RPMI7951 (cell line): Measurements from ENCODE around the gene VTN. TPM values are rescaled to one million over a fixed set of nuclear protein-coding genes. Genes with fewer than 3 reads are reported as not detected.
"Not testable (repeated sequence)": the region's sequence is repeated elsewhere in the genome, so short reads cannot be mapped to it uniquely, and the experiment has no call there.

Experiments
- DNase-seq: peaks from one replicate; pipeline ENCODE4 v3.0.0-alpha.2; 2012; ENCODE audit warnings: low read depth
- total RNA-seq: library from RNA; depleted of rRNA; stranded (reverse); fragments of >200 nt; shearing (Covaris generic); gene quantifications from 2 replicates; pipeline ENCODE4 v1.2.3, GENCODE V29; 2014

The VTN gene
- total RNA-seq, 1 experiment from 2014 or later: 0.60 TPM

DNA sequence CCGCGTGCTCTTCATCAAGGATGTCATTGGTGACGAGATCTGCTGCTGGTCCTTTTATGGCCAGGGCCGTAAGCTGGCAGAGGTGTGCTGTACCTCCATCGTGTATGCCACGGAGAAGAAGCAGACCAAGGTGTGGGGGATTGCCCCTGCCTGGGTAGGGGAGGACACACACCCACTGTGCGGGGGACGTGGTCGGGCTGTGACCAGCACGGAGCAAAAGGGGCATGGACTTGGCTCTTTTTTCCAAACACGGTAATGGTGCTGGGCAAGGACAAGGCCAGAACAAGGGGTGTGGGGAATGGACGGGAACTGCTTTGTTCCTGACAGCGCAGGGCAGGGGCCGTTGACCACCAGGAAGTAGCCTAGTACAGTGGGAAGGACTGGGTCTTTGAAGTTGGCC lies 27.8 kb downstream of the VTN start:
- DNase-seq: no peak

DNA sequence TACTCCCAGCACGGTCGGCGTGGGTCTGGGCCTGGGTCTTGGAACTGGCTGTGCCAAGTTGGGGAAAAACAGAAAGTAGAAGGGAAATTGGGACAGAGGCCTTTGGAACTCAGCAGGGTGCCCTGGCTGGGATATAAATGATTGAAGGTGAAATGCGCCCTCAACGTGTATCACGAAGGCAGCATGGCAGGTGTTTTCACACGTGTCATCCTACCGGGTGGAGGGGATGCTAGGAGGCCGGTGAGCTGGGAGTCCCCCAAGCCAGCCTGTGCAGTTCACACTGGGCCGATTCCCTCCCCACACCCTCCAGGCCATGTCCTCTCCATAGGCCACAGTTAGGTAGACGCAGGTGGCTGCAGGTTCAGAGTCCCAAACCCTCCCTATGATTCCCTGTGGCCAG lies 28.6 kb downstream of the VTN start:
- DNase-seq: no peak

DNA sequence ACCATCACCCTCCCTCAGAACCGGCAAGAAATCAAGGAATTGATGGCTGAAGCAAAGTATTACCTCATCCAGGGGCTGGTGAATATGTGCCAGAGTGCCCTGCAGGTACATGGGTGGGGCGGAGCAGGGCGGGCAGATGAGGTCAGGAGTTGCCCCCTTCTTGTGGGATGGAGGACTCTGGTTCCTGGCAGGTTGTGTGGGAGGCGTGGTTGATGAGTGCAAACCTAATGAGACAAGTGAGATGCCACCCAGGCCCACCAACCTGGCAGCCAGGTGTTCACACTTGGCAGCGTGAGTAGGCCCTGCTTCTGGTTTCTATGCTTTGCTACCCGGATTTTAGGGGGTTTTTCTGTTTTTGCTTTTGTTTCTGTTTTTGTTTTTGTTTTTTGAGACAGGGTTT lies 29.7 kb downstream of the VTN start:
- no peak for DNase-seq

DNA sequence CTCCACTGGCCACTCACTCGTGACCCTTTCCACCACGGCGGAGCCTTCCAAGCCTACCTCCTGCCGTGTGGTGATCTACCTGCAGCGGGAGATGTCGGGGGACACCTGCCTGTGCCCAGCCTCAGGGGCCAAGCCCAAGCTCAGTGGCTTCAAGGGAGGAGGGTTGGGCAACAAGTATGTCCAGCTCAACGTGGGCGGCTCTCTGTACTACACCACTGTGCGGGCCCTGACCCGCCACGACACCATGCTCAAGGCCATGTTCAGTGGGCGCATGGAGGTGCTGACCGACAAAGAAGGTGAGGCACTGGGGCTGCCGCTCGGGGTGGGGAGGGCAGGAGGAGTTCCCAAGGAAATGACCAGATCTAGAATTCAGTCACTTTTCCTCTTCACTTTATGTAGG lies 30.7 kb downstream of the VTN start:
- DNase-seq: no peak

DNA sequence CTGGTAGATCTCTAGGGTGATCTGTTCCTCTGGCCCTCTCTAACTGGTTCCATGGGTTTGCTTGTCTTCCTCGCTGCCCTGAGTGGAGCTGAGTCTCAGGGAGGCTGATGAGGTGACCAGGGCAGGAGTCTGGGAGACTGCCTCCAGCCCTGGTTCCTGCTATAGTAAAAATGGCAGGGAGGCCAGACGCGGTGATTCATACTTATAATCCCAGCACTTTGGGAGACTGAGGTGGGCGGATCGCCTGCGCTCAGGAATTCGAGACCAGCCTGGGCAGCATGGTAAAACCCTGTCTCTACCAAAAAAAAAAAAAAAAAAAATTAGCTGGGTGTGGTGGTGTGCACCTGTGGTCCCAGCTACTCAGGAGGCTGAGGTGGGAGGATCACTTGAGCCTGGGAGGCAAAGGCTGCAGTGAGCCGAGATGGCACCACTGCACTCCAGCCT lies 31.3 kb downstream of the VTN start:
- not testable (repeated sequence) for DNase-seq

DNA sequence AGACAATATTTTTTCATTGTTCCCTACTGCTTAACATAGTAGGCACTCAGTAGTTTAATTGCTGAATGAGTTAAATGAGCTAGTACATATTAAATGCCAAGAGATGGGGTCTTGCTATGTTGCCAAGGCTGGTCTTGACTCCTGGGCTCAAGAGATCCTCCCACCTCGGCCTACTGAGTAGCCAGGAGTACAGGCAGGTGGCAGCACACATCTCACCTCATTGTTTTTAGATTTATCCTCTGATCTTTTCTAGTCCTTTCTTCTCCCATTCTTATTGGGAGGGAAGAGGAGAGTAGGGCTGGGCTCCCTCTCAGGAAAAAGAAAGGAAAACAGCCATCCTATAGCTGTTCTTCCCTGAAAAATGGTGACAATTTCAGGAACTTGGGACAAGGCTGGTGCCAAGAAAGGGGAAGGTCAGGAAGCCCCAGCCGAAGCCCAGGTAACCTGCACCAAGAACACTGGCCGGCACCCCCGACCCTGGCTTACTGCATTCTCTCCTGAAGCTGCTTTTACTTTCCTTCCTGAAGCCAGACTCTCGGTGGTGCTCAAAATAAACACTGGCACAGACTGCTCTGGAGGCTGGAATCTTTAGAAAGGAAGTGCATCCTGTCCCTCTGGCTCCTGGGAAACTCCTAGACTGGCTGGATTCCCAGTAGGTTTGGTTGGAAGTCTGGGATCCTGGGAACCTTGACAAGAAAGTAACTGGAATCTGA lies 31.9 kb downstream of the VTN start:
- DNase-seq: peak; percentile 60

DNA sequence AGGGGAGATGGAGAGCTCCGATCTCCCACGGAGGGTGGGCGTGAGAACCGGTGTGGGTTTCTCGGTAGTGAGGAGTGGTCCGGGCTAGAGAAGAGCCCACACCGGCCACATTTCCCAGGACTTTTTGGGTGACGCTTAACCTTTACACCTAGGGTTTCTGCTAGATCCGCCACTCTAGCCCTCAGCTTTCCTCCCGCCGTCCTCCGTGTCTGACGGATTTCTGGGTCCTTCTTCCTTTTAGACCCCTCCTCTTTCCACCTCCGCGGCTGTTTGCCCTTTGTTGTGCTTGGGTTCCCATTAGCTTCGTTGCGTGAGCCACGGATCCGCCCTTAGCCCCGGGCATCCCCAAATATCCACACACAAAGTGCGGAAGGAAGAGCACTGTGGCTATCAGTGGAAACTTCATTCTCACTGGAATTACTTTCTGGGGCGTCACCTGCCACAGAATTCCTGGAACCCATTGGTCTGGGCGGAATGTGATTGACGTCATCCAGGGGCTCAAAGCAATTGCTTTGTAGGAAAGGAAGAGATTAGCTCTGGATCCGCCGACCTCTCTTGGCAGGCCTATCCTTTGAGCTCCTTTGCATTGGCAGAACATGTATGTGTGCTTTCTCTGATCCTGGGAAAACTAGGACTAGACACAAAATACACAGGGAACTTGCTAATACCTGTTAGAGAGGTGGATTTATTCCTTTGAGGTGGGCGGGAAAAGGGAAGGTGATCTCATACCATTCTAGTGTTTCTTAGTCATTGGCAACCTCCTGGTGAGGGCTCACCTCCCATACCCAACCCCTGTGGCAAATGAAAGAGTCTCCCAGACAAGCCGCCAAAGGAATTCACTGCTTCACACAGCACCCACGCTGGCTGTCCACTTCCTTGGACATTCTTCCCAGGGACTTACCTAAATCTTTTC lies 33.9 kb downstream of the VTN start:
- peak; percentile 83 for DNase-seq

DNA sequence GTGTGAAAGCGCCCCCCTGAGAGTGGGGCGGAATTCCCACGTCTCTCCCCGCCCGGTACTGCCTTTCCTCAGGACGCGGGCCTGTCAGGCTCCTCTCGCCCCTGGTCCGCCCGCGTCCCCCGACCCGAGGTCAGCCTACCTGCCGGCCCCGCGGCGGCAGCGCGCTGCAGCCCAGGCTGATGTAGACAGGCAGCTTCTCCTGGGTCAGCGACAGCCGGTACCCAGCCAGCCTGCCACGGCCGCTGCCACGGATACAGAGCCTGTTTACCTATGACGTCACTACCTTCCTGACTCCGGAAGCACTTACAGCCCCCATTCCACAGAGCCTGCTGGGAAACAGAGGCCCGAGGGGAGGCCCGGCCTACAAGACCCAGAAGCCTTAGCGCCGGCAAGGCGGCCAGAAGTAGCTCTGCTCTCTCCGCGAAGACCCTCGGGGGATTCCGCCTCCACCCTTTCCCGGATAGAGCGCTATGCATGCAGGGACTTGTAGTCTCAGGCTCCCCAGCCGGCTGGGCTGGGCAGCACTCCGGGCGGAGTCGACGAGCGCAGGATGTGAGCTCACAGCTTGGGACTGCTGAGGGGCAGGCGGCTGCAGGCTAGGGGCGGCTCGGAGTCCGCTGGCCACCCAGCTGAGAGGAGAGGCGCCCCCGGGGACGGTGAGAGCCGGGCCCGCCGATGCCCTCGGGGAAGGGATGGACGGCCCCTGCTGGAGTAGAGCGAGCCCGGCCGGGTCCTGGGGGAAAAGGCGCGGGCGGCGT lies 34.7 kb downstream of the VTN start, which contains the start of the genes IFT20 and TNFAIP1:
Gene IFT20 (minus strand): TSS at position 272 of the 758 bp plus-strand sequence. CDS start 3,487 bp downstream, outside the sequence.
Gene TNFAIP1 (plus strand): TSS at position 561 of the 758 bp plus-strand sequence. CDS start 3,761 bp downstream, outside the sequence.
- peak; percentile 99 for DNase-seq

DNA sequence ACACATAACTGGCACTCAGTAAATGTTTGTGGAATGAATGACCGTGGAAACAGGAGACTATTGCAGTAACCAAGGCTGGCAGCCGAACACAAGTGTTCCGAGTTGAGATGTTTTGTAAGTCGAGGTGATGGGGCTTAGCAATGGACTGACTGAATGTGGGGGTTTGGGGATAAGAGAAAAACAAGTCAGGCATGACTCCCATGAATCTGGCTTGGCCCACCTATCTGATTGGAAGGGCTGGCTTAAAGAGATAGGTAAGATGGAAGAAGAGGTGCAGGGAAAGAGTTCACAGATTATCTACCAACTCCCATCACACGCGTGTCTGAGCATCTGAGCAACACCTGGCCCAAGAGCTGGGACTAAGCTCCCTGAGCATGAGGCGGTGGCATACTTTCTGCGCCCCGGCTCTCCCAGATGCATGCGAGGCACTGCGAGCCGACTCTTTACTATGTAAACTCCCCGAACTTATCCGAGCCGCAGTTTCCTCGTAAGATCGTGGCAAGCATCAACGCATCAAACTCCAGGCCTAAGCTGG lies 35.4 kb downstream of the VTN start:
- DNase-seq: no peak

DNA sequence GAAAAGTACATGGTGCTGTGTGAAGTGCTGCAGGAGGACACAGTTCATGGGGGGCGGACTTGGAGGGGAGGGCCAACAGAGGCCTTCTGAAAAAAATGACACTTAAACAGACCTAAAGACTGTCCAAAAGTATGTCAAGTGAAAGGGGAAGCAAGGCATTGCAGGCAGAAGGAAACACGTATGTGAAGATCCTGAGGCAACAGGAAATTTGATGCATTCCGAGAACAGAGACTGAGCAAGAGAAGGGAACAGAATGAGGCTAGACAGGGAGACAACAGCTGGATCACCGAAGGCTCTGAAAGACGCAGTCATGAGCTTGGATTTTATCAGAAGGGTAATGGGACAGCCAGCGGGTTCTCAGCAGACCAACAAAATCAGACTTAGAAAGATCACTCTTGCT lies 35.9 kb downstream of the VTN start:
- DNase-seq: no peak

DNA sequence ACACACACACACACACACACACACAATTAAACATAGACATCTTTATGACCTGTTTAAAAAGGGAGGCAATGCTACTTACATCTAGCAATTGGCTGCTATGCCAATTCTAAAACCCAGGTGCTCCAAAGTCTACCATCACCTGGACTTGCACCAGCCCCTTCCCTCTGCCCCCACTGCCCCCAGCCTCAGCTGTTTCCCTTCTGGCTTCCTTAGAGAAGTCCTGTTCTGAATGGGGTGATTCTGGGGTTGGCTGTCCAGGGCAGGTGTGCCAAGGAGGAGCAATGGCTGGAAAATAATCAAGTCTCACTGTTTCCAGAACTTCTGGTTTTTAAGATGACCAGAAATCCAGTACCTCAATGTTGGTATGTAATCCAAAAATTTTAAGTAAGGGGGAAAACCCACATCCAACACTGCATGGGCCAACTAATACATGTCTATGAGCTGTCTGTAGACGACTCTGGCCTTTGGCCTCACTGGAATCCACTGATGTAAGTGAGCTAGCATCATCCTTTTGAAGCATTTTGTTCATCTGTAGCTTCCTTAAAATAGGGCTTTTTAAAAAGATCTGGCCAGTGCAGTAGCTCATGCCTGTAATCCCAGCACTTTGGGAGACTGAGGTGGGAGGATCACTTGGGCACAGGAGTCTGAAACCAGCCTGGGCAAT lies 36.9 kb downstream of the VTN start:
- no peak for DNase-seq

DNA sequence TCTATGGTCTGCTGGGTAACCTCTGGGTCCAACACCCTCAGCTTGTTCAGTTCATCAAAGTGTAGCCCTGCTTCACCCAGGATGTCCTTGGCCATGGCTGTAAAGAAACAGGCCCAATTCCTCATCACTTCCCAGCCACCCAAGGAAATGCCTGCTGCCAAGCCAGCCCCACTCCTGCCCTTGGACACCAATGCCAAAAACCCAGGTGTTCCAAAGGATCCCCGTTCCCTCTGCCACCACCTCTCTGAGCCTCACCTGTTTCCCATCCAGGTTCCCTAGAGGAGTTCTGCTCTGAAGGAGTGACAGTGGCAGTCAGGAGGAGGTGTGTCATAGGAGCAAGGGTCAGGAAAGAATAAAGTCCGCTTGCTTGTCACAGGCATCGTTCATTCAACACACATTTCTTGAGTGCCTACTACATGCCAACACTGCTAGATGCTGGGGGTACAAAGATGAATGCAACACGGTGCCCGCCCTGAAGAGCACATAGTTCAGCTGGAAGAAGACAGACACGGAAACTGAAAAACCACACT lies 38.2 kb downstream of the VTN start:
- DNase-seq: no peak

DNA sequence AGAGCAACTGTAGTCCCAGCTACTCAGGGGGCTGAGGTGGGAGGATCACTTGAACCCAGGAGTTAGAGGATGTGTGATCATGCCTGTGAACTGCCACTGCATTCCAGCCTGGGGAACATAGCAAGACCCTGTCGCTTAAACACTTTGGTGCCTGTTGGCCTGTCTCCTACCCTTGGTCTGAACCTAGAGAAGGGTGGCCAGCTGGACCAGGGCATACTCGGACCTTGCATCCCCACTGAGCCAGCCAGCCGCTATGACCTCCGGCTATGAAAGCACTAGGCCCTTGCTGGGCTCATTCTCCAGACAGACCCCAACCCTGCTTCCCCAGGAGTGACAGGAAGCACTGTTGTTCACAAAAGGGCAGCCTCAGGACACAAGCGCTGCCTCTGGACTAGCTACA lies 39.4 kb downstream of the VTN start:
- no peak for DNase-seq

DNA sequence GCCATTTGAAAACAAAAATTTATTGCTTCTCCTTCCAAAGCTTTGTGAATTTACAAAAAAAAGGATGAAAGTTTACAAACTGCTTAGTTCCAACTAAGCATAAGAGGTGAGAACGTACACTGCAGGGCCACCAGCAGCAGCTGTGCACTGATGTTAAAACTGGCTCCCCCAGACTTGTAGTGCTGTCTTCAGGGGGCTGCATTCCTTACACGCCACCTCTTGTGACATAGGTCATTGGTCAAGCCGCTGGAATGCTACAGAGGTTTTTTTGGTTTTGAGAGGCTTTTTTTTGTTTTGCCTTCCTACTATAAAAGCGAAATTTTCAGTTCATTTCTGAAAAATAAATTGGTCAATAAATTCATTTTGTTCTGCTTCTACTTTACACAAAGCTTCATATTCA lies 41.8 kb downstream of the VTN start:
- DNase-seq: no peak

DNA sequence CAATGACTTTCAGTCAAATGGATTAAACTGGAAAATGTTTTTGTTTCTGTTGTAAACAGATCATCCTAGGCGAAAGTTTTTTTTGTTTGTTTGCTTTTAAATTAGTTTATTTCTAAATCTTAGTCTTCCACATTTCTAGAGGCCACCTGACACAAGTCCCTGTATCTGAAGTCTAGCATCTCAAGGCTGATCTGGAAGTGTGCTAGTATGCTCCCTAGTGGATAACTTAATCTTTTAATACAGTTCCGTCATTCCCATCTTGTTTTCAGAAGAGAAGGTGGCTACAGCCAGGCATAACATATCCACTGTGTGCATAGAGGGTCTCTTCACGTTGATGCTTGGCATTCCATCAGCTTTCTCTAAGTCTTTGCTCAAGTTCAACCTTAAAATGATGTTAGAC lies 42.4 kb downstream of the VTN start:
- DNase-seq: no peak

DNA sequence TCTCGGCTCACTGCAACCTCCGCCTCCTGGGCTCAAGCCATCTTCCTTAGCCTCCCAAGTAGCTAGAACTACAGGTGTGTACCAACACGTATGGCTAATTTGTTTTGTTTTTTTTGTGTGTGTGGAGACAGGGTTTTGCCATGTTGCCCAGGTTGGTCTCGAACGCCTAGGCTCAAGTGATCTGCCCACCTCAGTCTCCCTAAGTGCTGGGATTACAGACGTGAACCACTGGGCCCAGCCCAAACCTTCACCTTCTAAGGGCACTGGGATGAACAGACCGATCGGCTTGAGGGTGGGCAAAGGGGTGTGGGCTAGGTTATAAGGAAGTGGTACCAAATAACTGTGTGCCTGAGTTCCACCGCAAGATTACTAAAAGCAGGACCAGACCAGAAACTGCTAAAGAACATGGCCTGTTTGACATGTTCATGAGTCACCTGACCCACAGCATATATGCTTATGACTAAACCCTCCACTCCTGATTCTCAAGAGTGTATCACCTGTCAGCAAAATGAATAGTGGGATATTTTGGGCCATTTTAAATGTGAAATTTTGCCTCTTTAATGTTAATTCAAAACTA lies 43.0 kb downstream of the VTN start:
- no peak for DNase-seq

DNA sequence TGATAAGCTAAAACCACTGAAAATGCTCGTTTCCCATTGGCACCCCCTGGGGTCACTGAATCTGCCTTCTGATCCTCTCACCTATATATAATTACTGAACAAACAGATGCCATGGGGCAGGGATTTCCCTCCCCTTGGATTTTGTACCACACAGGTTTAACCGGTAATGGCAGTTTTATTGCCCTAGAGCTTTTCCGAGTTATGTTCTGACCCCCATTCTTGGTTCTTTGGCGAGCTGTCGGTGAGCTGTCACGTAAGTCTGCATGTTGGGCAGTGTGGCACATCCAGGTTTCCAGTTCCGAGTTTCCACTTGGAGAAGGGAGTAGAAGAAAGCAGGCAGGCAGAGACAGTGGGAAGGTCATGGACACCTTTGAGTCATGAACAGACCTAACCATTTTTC lies 44.0 kb downstream of the VTN start:
- DNase-seq: no peak

DNA sequence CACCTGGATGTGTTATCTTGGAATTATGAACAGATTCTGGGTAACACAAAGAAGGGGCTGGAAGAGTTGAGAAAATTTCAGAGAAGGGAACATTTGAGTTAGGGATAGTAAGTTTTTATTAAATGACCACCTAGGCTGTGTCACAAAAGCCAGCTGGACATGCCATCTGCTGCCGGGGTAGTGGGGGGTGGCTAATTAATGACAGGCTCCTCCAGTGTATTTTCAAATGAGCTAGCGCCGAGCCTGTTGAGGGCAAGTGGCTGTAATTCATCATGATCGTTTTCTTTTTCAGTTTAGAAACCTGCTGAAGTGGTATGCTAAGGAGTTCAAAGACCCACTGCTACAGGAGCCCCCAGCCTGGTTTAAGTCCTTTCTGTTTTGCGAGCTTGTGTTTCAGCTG lies 44.9 kb downstream of the VTN start:
- no peak for DNase-seq

DNA sequence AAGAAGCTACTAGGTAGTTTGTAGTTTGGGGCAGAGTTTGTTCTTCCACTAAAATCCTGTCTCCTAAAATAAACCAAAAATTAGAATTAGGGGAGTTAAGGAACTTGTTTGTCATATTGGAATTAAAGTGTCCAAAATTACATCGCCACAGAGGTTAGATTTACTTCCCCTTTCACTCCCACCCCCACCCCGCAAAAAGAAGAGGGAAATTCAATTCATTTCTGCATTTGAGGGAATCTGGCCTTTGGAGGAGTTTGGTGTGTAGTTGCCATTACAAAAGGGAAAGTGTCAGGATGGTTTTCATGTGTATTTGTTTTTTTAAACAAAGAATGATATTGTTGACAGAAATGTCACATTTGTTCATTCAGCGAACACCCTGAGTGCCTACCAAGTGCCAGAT lies 45.3 kb downstream of the VTN start:
- no peak for DNase-seq

DNA sequence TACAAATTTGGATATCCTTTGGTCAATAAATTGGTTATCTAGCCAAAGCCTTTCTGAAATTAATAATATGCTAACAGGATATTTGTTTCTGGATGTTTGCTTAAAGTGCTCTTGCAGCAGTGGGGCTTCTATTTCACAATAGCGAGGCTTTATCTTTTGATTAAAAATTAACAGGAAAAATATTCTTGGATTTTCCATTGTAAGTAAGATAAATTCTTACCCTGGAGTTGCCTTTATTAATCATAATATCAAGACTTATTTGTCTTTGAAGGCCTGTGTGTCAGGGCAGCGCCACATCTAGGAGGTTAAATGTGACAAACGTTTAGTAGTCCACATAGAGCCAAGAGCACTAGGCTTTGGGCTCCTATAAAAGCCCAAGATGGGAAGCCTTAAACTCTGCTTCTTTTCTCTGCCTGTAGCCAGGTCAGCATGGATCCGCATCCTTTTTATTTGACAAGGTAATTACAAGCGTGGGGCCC lies 45.8 kb downstream of the VTN start:
- DNase-seq: no peak
